Inferior parietal cortex (tissue), 1 donor: Measurements from ENCODE around the gene CYB5R3.
"Not testable (repeated sequence)": the region's sequence is repeated elsewhere in the genome, so short reads cannot be mapped to it uniquely, and the experiment has no call there.

ENCODE experiments used
- DNase-seq: peaks from one replicate; pipeline ENCODE4 v3.0.0-alpha.2; 2016; ENCODE audit errors: extremely low spot score

Gene CYB5R3

DNA sequence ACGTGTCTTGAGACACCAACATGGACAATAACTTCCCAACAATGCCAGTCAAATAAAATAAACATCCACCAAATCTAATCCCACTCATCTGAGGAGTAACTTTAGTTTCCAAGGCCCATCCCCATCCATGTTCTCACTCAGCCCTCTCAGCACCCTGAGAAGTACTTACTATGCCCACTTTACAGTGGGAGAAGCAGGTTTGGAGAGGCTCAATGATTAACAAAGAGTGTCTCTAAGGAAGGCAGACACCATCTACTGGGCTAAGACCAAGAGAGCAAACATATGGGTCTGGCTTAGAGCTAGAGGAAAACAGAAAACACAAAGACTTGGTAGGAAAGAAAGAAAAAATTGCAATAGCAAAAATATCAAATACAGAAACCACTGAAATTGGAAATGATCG, 45.8 kb downstream of the CYB5R3 start:
- DNase-seq = no peak

- no peak for DNase-seq
These were observed 46.7 kb downstream of the CYB5R3 start for GRCh38 chr22:42602470-42602869.

DNA sequence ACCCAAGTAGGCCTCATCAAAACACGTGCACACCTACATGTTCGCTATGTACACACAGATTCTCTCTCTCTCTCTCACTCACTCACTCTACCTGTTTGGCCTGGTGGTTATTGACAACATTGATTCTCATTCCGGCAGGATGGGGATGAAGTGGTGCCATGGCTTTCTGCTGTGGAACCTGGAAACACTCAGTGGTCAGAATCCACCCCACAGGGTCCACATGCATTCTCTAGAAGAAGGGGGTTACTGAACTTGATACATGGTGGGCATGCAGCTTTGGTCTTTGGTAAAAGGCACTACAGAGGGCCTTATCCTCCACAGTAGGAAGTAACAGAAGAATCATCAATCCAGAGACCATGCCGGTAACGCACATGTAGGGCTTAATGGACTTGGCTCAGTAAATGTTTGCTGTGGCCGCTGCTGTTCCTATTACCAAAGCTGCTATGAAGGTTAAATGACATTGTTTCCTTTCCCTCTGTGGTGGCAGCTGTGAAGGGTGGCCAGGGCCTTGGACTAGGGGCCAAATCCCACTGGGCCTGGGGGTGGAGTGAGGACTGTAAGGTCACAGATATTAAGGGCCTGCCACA, 47.2 kb downstream of the CYB5R3 start:
- DNase-seq = no peak

- DNase-seq = no peak
These were observed 52.2 kb downstream of the CYB5R3 start for GRCh38 chr22:42596863-42597530.

DNA sequence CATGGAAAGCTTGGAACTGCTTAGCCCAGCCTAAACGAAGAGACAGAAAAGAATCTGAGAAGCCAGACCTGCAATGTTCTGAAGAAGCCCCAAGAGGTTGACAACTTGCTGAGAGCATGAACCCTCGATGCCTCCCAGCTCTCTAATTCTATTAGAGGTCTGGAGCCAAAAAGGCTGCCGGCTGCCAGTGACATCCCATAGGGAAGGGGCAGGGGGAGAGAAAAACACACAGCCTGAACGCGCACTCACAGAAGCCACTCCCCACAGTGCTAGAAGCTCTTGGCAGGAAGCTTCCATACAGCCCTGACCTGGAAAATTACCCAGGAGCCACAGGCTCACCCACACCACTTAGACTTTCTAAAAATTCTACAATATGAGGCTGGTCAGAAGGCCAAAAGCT, 52.9 kb downstream of the CYB5R3 start:
- DNase-seq = no peak

DNA sequence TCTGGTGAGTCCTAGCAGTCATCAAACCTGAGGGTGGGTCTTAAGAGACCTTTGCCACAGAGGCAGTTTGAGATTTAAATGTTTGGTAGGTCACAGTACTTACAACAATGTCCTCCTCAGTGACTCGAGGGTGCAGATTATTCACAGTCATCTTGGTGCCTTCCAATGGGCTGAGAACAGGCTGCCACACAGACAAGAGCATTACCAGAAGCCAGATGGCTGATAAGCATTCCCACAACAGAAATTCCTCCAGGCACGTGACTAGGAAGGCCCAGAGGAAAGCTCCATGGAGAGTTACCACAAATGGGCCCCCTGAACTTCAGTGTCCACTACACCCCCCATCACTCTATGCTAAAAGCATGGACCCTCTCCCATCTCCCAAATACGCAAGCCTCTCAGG, 53.8 kb downstream of the CYB5R3 start:
- no peak for DNase-seq

DNA sequence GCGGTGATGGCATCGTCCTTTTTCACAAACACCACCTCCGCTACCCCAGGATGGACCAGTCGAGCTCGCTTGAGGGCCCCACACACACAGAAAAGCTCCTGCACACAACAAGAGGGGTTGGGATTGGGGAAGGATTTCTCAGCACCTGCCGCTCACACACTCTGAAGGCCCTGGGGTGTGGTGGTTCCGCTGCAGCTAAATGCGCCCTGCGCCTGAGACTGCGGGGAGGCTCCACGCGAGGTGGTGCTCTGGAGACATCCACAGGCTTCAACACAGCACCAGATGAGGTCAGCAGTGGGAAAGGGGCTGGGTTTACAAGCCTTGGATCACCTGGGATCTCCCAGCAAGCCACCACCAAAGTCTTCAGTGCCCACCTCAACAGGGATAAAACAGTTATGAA, 57.2 kb downstream of the CYB5R3 start:
- no peak for DNase-seq

GRCh38 chr22:42587588-42588175, 61.5 kb downstream of the CYB5R3 start:
- no peak for DNase-seq

- no peak for DNase-seq
These were observed 62.8 kb downstream of the CYB5R3 start for GRCh38 chr22:42586381-42586780.

DNA sequence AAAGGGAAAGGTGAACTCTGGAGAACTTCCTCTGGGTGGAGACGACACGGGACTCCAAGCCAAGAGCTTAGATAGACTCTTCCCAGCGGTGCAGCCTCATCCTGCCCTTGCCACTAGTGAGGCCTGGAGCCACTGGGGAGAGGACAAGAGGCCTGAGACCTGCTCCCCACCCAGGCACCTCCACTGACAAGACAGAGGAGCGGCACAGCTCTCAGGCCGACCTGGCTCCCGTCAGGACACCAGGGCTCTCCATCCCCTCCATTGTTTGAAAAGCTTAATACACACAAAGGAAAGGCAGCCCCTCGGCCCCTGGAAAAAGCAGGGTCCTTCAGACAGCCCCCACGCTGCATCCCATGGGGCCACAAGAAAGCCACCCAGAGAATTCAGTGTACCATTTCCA, 64.1 kb downstream of the CYB5R3 start:
- no peak for DNase-seq

DNA sequence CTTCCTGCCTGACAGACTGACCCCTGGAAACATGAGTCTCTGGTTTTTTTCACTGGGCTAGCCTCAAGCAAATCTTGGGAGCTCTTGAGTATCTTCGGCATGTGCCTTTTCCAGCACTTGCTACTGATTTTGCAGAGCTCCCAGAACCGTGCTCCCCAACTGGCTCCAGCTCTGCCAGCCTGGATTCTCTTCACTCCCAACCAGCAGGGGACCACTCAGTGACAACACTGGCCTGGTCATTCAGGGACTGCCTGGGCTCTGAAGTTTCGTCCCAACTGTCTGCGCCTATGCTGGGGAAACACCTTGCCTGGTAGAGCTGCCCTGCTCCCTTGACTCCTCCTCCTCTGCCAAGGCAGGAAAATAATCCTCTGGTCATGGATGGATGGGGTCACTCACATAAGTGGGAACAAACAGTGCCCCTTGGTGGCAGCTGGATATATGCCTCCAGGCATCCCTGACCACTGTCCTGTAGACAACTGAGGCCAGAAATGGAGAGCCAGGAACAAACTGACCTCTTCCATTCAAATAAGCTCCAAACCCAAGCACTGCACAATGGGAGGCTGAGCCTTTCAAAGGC, 64.7 kb downstream of the CYB5R3 start:
- DNase-seq = no peak

DNA sequence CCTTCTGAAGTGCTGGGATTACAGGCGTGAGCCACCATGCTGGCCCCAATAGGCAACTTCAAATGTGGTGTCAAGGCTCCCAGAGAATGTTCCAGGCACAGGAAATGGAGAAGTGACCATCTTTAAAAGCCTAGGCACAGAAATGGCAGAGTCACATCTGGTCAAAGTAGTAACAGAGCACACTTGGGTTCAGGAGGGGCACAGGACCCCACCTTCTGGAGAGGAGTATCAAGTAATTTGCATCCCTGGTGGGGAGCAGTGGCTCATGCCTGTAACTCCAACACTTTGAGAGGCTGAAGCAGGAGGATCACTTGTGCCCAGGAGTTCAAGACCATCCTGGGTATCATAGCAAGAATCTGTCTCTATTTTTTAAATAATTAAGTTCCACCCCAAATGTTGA, 66.2 kb downstream of the CYB5R3 start:
- DNase-seq = no peak

DNA sequence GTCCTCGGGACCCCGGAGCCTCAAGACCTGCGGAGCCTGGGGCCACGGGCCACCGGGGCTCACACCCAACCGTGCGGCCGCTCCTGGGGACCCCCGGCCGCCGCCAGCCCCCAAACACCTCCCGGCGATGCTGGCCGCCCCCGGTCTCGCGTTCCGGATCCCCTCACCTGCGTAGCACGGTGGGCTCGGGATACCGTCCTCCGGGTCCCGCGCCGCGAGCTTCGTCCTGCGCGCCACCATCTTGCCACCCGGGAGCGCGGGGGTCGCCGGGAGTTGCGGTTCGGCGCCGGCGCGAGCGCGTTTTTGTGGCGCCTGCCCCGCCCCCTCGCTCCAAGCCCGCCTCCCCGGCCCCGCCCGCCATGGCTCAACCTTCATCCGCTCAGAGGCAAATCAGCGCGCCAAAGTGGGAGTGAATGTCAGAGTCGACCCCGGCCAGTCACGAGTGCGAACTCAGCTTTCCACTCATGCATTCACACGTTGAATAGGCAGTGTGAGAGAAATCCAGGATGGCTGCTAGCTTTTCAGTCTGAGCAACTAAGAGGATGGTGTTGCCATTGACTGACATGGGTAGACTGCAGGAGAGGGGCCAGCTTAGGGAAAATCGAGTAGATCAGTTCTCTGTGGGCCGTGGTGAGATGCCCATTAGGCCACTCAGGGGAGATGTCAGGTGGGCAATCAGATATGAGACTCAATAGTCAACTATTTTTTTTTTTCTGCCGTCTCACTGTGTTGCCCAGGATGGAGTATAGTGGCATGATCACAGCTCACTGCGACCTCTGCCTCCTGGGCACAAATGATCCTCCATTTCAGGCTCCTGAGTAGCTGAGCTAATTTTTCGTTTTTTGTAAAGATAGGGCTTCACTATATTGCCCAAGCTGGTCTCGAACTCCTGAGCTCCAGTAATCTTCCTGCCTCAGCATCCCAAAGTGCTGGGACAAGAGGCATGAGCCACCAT, 67.2 kb downstream of the CYB5R3 start:
- DNase-seq = peak; percentile 55

DNA sequence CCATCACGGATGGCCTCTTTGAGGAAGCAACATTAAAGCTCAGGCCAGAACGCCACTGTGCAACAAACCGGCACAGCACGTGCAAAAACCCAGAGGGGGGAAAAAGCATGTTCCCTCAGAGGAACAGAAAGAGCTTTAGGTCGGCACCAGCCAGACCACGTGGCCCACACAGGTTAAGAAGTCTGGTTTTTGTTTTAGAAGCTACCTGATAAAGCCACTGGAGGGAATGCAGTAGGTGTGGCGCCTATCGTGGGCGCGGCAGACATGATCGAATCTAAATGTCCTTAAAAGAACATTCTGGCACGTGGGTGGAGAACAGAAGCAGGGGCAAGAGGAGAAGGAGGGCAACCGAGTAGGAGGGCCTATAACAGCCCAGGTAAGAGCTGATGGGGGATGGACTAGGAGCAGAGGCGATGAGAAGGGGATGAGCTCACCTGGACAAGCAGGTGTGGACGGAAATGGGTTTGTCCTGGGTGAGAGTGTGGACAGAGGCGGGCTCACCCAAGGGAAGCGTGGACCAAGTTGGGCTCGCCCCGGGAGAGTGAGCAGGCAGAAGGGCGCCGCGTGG, 67.9 kb downstream of the CYB5R3 start:
- not testable (repeated sequence) for DNase-seq

DNA sequence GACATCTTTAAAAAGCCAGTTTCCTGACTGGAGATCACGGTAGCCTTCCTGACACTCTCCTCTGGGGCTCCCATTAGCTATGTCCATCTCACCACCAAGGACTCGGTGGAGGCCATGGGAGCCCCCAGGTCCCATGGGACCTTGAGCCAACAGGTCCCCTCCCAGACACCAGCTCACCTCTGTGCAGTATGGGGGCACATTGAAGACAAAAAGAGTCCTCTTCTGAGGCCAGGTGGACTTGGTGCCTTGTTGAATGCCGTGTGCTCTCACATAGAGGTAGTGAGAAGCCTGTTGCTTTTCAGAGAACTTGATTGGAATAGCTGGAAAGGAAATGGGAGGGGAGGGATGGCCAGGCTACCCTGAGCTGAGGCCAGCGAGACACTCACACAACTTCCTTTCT, 69.2 kb downstream of the CYB5R3 start:
- DNase-seq = not testable (repeated sequence)

DNA sequence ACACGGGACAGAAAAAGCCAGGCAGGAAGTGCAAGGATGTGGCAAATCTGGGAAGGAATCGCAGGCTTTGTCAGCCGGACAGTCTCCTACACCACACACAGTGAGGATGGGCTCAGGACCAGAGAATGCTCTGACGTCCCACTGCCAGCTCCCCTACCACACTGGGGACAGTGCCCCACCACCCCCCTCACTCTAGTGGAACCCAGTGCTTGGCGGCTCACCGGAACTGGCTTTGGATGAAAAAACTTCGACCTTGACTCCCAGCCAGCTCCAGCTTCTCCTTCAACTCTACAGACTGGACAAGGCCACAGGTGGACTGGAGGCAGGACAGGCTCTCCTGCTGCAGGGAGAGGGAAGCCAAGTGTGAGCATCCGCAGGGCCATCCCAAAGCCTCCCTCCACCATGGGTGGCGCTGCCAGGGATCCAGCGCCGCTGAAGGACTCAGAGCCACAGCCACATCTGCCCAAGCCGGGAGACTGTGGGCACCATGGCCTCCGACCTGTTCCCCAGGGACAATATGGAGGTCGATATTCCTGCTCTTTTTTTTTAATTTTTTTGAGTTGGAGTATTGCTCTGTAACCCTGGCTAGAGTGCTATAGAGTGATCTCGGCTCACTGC, 71.5 kb downstream of the CYB5R3 start:
- no peak for DNase-seq

DNA sequence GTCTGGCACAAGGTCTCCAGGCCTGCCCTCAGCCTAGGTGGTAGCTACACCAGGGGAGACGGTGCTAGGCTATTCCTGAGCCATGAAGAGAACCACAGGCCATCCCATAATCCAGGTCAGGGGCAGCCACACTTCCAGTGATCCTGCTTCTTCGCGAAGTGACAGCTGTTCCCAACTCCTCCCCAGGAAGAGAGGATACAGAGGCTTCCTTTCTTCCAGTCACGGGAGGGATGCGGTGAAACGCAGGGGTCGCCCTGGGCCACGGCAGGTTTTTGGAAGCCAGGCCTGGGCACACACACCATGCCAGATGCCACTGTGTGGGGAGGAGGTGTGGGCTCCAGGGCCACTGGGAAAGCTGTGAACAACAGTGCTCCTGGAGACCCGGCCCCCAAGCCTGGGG, 72.1 kb downstream of the CYB5R3 start:
- not testable (repeated sequence) for DNase-seq

- not testable (repeated sequence) for DNase-seq
These were observed 73.1 kb downstream of the CYB5R3 start for GRCh38 chr22:42575996-42576574.

GRCh38 chr22:42574468-42574867, 74.7 kb downstream of the CYB5R3 start:
- DNase-seq = not testable (repeated sequence)

GRCh38 chr22:42574046-42574445, 75.1 kb downstream of the CYB5R3 start:
- not testable (repeated sequence) for DNase-seq

- not testable (repeated sequence) for DNase-seq
These were observed 78.1 kb downstream of the CYB5R3 start for GRCh38 chr22:42571068-42571467.
